ENCODE data around the gene EVA1A. TPM values are rescaled to one million over a fixed set of nuclear protein-coding genes. Genes with fewer than 3 reads are reported as not detected.

Gene EVA1A
- total and polyA plus RNA-seq, 2 donors (not counting 1 experiment from before 2014, with no cell fraction given): 22.8 to 31.7 TPM

GRCh38 chr2:75580156-75580555, 19.4 kb upstream of the EVA1A start:
- H3K9ac ChIP-seq (ENCODE audit: insufficient read depth, low read length): no peak overlapping the region
- no peak for DNase-seq (ENCODE audit: low read depth in 2 of 2)
- H2AFZ ChIP-seq (ENCODE audit: low read length): no peak overlapping the region
- no peak overlapping the region for H3K4me3 ChIP-seq (replicated peaks in 1 of 4; ENCODE audit: control extremely low read depth in 1 of 4, insufficient read depth in 1 of 4, low read depth in 3 of 4, low read length in 4 of 4)
- no peaks in the 10 kb centered on the region for H3K36me3 ChIP-seq (ENCODE audit: control insufficient read depth, insufficient read depth, low read length)
- TF ChIP-seq CTCF (conservative IDR thresholded peaks at IDR 0.05 in 1 of 2, IDR thresholded peaks at IDR 0.05 in 1 of 2; ENCODE audit: low read depth in 1 of 2, low read length in 2 of 2): no peak
- TF ChIP-seq EZH2 (IDR thresholded peaks at IDR 0.05; ENCODE audit: low read length, missing control alignments): no peak
- no peaks in the 10 kb centered on the region for H4K20me1 ChIP-seq (ENCODE audit: control insufficient read depth, extremely low read depth, insufficient read depth, low read length)
- no peaks in the 10 kb centered on the region for H3K79me2 ChIP-seq (ENCODE audit: control insufficient read depth, insufficient read depth, low read length)
- H3K27ac ChIP-seq (ENCODE audit: insufficient read depth, low read length): no peak overlapping the region
- H3K4me1 ChIP-seq (ENCODE audit: control insufficient read depth, extremely low read depth, insufficient read depth, low read length): no peaks in the 10 kb centered on the region
- H3K4me2 ChIP-seq (ENCODE audit: extremely low read depth, insufficient read depth, low read length): no peak overlapping the region
- H3K9me3 ChIP-seq (ENCODE audit: control insufficient read depth, insufficient read depth, low read depth, low read length): no peaks in the 10 kb centered on the region
- H3K27me3 ChIP-seq (ENCODE audit: control insufficient read depth, insufficient read depth, low read length): no peaks in the 10 kb centered on the region

- DNase-seq (ENCODE audit: low read depth in 2 of 2): no peak
- Histone ChIP-seq H4K20me1 (ENCODE audit: control insufficient read depth, extremely low read depth, insufficient read depth, low read length) (no peaks in the 10 kb centered on the region), H3K4me3 (replicated peaks in 1 of 4; ENCODE audit: control extremely low read depth in 1 of 4, insufficient read depth in 1 of 4, low read depth in 3 of 4, low read length in 4 of 4) (no peak overlapping the region)
Measured at GRCh38 chr2:75579186-75579585, 18.4 kb upstream of the EVA1A start.

GRCh38 chr2:75577280-75577679, 16.5 kb upstream of the EVA1A start:
- Histone ChIP-seq H3K4me3 (replicated peaks in 1 of 4; ENCODE audit: control extremely low read depth in 1 of 4, insufficient read depth in 1 of 4, low read depth in 3 of 4, low read length in 4 of 4) (no peak overlapping the region), H3K9me3 (ENCODE audit: control insufficient read depth, insufficient read depth, low read depth, low read length) (no peaks in the 10 kb centered on the region), H3K9ac (ENCODE audit: insufficient read depth, low read length) (no peak overlapping the region), H3K27ac (ENCODE audit: insufficient read depth, low read length) (no peak overlapping the region), H4K20me1 (ENCODE audit: control insufficient read depth, extremely low read depth, insufficient read depth, low read length) (no peaks in the 10 kb centered on the region), H3K4me2 (ENCODE audit: extremely low read depth, insufficient read depth, low read length) (no peak overlapping the region), H3K27me3 (ENCODE audit: control insufficient read depth, insufficient read depth, low read length) (no peaks in the 10 kb centered on the region), H2AFZ (ENCODE audit: low read length) (no peak overlapping the region), H3K79me2 (ENCODE audit: control insufficient read depth, insufficient read depth, low read length) (no peaks in the 10 kb centered on the region), H3K36me3 (ENCODE audit: control insufficient read depth, insufficient read depth, low read length) (no peaks in the 10 kb centered on the region), H3K4me1 (ENCODE audit: control insufficient read depth, extremely low read depth, insufficient read depth, low read length) (no peaks in the 10 kb centered on the region)
- DNase-seq (ENCODE audit: low read depth in 2 of 2): no peak
- TF ChIP-seq CTCF (conservative IDR thresholded peaks at IDR 0.05 in 1 of 2, IDR thresholded peaks at IDR 0.05 in 1 of 2; ENCODE audit: low read depth in 1 of 2, low read length in 2 of 2): no peak
- TF ChIP-seq EZH2 (IDR thresholded peaks at IDR 0.05; ENCODE audit: low read length, missing control alignments): no peak

More at GRCh38 chr2:75579186-75579585, 18.4 kb upstream of the EVA1A start:
- Histone ChIP-seq H3K27ac (ENCODE audit: insufficient read depth, low read length) (no peak overlapping the region), H3K27me3 (ENCODE audit: control insufficient read depth, insufficient read depth, low read length) (no peaks in the 10 kb centered on the region), H3K36me3 (ENCODE audit: control insufficient read depth, insufficient read depth, low read length) (no peaks in the 10 kb centered on the region), H3K4me2 (ENCODE audit: extremely low read depth, insufficient read depth, low read length) (no peak overlapping the region), H3K9ac (ENCODE audit: insufficient read depth, low read length) (no peak overlapping the region), H3K9me3 (ENCODE audit: control insufficient read depth, insufficient read depth, low read depth, low read length) (no peaks in the 10 kb centered on the region), H2AFZ (ENCODE audit: low read length) (no peak overlapping the region), H3K4me1 (ENCODE audit: control insufficient read depth, extremely low read depth, insufficient read depth, low read length) (no peaks in the 10 kb centered on the region), H3K79me2 (ENCODE audit: control insufficient read depth, insufficient read depth, low read length) (no peaks in the 10 kb centered on the region)
- TF ChIP-seq CTCF (conservative IDR thresholded peaks at IDR 0.05 in 1 of 2, IDR thresholded peaks at IDR 0.05 in 1 of 2; ENCODE audit: low read depth in 1 of 2, low read length in 2 of 2) (no peak), EZH2 (IDR thresholded peaks at IDR 0.05; ENCODE audit: low read length, missing control alignments) (no peak)

All from fibroblast of lung (primary cell).